MCF 10A (cell line): Measurements from ENCODE around the gene ACAD11. TPM values are rescaled to one million over a fixed set of nuclear protein-coding genes. Genes with fewer than 3 reads are reported as not detected.

Source experiments
- BruUV-seq: library from RNA; stranded (reverse); fragments of 400-500 nt; replicated peaks from 2 replicates; lab custom pipeline; 2021; lab: Mats Ljungman, UMichigan
- CTCF ChIA-PET: fragments of 300-600 bp; sonication (Branson Sonifier 250); formaldehyde crosslinking; extraction: SDS; loops from one replicate; lab custom pipeline; 2021; ENCODE audit warnings: antibody characterized with exemption, inconsistent platforms; lab: Yijun Ruan, JAX
- POLR2A ChIA-PET: fragments of 300-600, 350-650 bp; sonication (Branson Sonifier 250); formaldehyde crosslinking; extraction: SDS; loops from one replicate; lab custom pipeline; 2020; ENCODE audit warnings: antibody characterized with exemption, inconsistent platforms; lab: Yijun Ruan, JAX
- DNase-seq: peaks from one replicate; pipeline ENCODE4 v3.0.0-alpha.2; 2018; ENCODE audit not compliant: unreplicated experiment
- H3K27ac Mint-ChIP-seq: one replicate; pipeline ENCODE4 v1.8.0; 2022; ENCODE audit warnings: mild to moderate bottlenecking, low read depth, mixed read lengths; ENCODE audit not compliant: unreplicated experiment
- H3K27me3 Mint-ChIP-seq: one replicate; pipeline ENCODE4 v1.8.0; 2022; ENCODE audit warnings: mixed read lengths; ENCODE audit not compliant: insufficient read depth, unreplicated experiment
- H3K36me3 Mint-ChIP-seq: one replicate; pipeline ENCODE4 v1.8.0; 2022; ENCODE audit warnings: mild to moderate bottlenecking, moderate library complexity, mixed read lengths; ENCODE audit not compliant: insufficient read depth, unreplicated experiment
- H3K4me1 Mint-ChIP-seq: one replicate; pipeline ENCODE4 v1.8.0; 2022; ENCODE audit warnings: mixed read lengths; ENCODE audit not compliant: insufficient read depth, unreplicated experiment
- H3K4me3 Mint-ChIP-seq: one replicate; pipeline ENCODE4 v1.8.0; 2022; ENCODE audit warnings: mild to moderate bottlenecking, moderate library complexity, mixed read lengths; ENCODE audit not compliant: unreplicated experiment
- H3K9me3 Mint-ChIP-seq: one replicate; pipeline ENCODE4 v1.8.0; 2022; ENCODE audit warnings: mixed read lengths; ENCODE audit not compliant: unreplicated experiment
- intact Hi-C: fragments of 100-400 bp; cut with micrococcal nuclease; formaldehyde crosslinking; loops from 2 replicates; pipeline ENCODE4 v1.14.1; 2022
- total RNA-seq: library from RNA; stranded (reverse); gene quantifications from 2 replicates; pipeline ENCODE4 v1.2.3, GENCODE V29; 2022
- TF ChIP-seq, protein P1 (sequence below): fragments of 200-600 bp; IDR thresholded peaks from one replicate; pipeline ENCODE4 v1.8.0; 2022; ENCODE audit warnings: antibody characterized with exemption, mild to moderate bottlenecking; ENCODE audit not compliant: unreplicated experiment

Gene ACAD11
- total RNA-seq, 1 experiment from 2014 or later = 30.9 TPM

GRCh38 chr3:132537297-132537696 lies 122.3 kb downstream of the ACAD11 start:
- Mint-ChIP-seq H3K4me1 (peaks cover 4% of the 10 kb centered on the region), H3K36me3 (peaks cover 40% of the 10 kb centered on the region), H3K9me3 (no peaks in the 10 kb centered on the region), H3K27me3 (no peaks in the 10 kb centered on the region), H3K27ac (no peak overlapping the region), H3K4me3 (no peak overlapping the region)
- TF ChIP-seq, protein P1, sequence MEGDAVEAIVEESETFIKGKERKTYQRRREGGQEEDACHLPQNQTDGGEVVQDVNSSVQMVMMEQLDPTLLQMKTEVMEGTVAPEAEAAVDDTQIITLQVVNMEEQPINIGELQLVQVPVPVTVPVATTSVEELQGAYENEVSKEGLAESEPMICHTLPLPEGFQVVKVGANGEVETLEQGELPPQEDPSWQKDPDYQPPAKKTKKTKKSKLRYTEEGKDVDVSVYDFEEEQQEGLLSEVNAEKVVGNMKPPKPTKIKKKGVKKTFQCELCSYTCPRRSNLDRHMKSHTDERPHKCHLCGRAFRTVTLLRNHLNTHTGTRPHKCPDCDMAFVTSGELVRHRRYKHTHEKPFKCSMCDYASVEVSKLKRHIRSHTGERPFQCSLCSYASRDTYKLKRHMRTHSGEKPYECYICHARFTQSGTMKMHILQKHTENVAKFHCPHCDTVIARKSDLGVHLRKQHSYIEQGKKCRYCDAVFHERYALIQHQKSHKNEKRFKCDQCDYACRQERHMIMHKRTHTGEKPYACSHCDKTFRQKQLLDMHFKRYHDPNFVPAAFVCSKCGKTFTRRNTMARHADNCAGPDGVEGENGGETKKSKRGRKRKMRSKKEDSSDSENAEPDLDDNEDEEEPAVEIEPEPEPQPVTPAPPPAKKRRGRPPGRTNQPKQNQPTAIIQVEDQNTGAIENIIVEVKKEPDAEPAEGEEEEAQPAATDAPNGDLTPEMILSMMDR = peak; percentile 14
- ChIA-PET POLR2A (interaction anchor here (1.2 to 2.3 kb wide), 4 partner anchors 99 to 121 kb away, joined by 3 to 9 read pairs (median 4); partner anchors contain the start of gene ACAD11), CTCF (interaction anchor here (0.6 to 12.1 kb wide), 16 partner anchors 9 to 174 kb away, joined by 3 to 284 read pairs (median 6); no protein-coding TSS in a partner anchor)
- intact Hi-C loops = loop anchor here (10.0 kb wide), 1 partner anchor 182 kb away; no protein-coding TSS in a partner anchor
- DNase-seq = no peak
- BruUV-seq = no TSS peak

GRCh38 chr3:132536442-132537153 lies 123.0 kb downstream of the ACAD11 start:
- H3K36me3 Mint-ChIP-seq = peaks cover 47% of the 10 kb centered on the region
- peaks cover 4% of the 10 kb centered on the region for H3K4me1 Mint-ChIP-seq
- DNase-seq = no peak
- CTCF ChIA-PET = interaction anchor here (0.5 to 12.1 kb wide), 37 partner anchors 9 to 194 kb away, joined by 3 to 284 read pairs (median 5); partner anchors contain the start of gene ACKR4
- intact Hi-C loops = loop anchor here (1.0 to 10.0 kb wide), 3 partner anchors 106 to 182 kb away; partner anchors contain the start of gene ACAD11
- H3K27me3 Mint-ChIP-seq = no peaks in the 10 kb centered on the region
- TF ChIP-seq, protein P1 = no peak
- no peak overlapping the region for H3K27ac Mint-ChIP-seq
- BruUV-seq = no TSS peak
- no peaks in the 10 kb centered on the region for H3K9me3 Mint-ChIP-seq
- no peak overlapping the region for H3K4me3 Mint-ChIP-seq
- POLR2A ChIA-PET = interaction anchor here (0.8 to 2.3 kb wide), 7 partner anchors 100 to 122 kb away, joined by 3 to 9 read pairs (median 4); partner anchors contain the start of gene ACAD11

GRCh38 chr3:132535575-132536441 lies 123.8 kb downstream of the ACAD11 start:
- Mint-ChIP-seq H3K36me3 (peaks cover 49% of the 10 kb centered on the region), H3K4me3 (no peak overlapping the region)
- POLR2A ChIA-PET = interaction anchor here (0.8 to 1.9 kb wide), 5 partner anchors 101 to 123 kb away, joined by 3 to 5 read pairs (median 4); partner anchors contain the start of gene ACAD11

More at GRCh38 chr3:132535575-132536441, 123.8 kb downstream of the ACAD11 start:
- Mint-ChIP-seq H3K27me3 (no peaks in the 10 kb centered on the region), H3K9me3 (no peaks in the 10 kb centered on the region), H3K4me1 (peaks cover 4% of the 10 kb centered on the region), H3K27ac (no peak overlapping the region)
- BruUV-seq = no TSS peak
- peak; percentile 70 for DNase-seq
- TF ChIP-seq, protein P1 = peak; percentile 50
- CTCF ChIA-PET = interaction anchor here (0.5 to 12.1 kb wide), 45 partner anchors 9 to 1771 kb away, joined by 3 to 284 read pairs (median 4); partner anchors contain the start of gene ACKR4
- intact Hi-C loops = loop anchor here (1.0 to 10.0 kb wide), 3 partner anchors 106 to 181 kb away; partner anchors contain the start of gene ACAD11
